HG02678 (cell line): ENCODE results near the gene DHFR.
"Not testable (repeated sequence)": the region's sequence is repeated elsewhere in the genome, so short reads cannot be mapped to it uniquely, and the experiment has no call there.

Source experiments
- ATAC-seq: cut with Tn5 transposase; IDR thresholded peaks from one replicate; pipeline ENCODE4 v1.9.1; 2021; ENCODE audit warnings: mild to moderate bottlenecking, moderate library complexity; ENCODE audit not compliant: unreplicated experiment

DHFR gene

DNA sequence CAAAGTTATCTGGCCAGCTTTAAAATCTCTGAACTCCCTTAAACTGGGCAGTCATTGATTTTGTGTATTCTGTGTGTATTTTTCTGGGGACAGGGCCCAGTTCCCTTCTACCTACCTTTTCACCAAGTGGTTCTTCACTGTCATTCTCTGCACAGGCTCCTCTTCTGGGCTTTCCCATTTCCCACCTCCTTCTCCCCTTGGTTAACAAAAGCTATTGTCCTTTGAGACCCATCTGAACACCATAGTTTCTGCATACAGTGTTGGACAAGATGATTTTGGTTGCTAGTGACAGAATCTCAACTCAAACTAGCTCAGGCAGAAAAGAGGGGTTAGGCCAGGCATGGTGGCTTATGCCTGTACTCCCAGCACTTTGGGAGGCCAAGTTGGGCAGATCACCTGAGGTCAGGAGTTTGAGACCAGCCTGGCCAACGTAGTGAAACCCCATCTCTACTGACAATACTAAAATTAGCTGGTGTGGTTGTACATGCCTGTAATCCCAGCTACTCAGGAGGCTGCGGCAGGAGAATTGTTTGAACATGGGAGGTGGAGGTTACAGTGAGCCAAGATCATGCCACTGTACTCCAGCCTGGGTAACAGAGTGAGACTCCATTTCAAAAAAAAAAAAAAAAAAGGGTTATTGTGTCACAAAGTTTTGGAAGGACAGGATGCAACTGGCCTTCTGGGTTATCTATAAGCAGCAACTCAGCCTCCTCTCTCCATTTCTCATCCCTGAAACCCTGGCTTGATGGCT, 53.7 kb downstream of the DHFR start:
- ATAC-seq = no peak

DNA sequence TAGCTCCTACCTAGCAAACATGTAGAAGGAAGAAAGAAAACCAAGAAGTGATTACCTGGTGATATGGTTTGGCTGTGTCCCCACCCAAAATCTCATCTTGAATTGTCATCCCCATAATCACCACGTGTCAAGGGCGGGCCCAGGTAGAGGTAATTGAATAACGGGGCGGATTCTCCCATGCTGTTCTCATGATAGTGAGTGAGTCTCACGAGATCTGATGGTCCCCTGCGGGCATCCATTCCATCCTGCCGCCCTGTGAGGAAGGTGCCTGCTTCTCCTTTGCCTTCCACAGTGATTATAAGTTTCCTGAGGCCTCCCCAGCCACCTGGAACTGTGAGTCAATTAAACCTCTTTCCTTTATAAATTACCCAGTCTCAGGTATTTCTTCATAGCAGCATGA, 57.3 kb downstream of the DHFR start:
- no peak for ATAC-seq

DNA sequence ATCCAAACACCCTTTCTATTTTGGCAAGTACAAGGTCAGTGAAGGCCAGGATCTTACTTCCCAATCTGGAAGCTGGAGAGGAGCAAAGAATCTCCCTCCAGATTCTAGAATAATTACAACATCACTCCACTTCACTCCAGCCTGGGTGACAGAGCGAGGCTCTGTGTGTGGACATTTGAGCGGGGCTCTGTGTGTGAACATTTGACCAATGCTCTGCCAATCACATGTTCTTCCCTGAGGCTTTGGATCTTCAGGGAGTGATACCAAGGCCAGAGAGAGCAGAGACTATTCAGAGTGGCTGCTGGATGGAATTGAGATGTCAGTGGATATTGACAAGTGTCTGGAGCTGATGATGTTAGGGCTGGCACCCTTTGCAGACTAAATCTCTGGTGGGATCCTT, 60.0 kb downstream of the DHFR start:
- no peak for ATAC-seq

DNA sequence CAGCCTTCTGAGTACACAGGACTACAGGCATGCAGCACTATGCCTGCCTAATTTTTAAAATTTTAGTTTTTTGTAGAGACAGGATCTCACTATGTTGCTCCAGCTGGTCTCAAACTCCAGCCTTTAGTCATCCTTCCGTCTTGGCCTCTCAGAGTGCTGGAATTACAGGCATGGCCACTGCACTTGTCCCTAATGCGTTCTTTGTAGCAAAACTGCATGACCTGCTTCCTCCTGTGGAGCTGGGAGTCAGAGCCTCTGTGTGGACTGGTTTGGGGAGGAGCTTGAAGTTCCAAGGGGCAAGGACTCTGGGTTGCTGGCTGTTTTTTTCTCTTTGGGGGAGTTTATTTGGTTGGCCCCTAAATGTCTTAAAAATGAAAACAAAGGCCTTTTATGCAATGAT, 62.0 kb downstream of the DHFR start:
- no peak for ATAC-seq

DNA sequence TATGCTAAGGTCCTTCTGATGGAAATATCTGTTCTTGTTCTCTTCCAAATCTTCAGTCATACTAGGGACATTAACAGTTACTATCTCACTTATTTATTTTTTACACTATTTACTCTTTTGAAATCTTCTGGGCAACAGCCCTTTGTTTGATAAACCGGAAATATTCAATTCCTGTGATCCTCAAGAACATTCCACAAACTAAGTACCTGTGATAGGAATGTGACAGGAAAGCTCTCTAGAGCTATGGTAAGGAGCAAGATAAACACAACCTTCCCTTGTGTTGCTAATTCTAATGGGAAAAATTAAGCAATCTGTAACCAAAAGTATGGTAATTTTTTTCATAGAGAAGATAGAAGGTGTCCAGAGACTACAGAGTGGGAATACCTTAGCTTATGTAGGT, 62.7 kb downstream of the DHFR start:
- no peak for ATAC-seq

DNA sequence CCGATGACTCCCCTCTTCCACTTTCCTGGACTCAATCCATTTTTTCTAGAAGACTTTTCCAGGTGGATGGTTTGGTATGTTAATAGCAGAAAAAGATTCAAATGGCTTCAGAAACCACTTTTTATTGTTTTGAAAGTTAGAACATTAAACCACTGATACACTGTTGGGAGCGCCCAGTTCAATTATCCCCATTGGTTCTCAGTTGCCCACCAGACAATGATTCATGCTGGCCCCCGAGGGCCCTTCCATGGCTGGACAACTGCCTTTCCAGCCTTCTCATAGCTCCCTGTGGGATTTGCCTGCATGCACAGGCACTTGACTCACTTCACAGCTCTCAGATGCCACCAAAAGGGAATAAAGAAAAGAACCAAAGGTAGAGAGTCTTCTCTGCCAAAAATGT, 63.4 kb downstream of the DHFR start:
- no peak for ATAC-seq

DNA sequence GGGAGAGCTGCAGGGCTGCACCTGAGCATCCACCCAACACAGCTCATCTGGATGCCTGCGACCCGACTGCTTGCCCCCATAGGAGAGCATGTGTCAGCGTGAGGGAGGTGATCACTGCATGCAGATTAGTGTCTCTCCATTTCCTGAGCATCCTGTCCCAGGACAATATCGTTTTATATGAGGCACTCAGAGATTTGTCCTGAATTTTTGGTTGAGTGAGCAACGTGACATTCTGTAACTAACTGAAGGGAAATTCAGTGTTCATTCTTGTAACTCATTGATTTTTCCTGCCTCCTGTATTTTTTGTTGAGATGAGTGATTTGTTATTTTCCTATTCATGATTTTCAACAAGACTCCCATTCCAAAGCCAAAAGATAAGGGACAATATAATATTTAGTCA, 64.0 kb downstream of the DHFR start:
- no peak for ATAC-seq

DNA sequence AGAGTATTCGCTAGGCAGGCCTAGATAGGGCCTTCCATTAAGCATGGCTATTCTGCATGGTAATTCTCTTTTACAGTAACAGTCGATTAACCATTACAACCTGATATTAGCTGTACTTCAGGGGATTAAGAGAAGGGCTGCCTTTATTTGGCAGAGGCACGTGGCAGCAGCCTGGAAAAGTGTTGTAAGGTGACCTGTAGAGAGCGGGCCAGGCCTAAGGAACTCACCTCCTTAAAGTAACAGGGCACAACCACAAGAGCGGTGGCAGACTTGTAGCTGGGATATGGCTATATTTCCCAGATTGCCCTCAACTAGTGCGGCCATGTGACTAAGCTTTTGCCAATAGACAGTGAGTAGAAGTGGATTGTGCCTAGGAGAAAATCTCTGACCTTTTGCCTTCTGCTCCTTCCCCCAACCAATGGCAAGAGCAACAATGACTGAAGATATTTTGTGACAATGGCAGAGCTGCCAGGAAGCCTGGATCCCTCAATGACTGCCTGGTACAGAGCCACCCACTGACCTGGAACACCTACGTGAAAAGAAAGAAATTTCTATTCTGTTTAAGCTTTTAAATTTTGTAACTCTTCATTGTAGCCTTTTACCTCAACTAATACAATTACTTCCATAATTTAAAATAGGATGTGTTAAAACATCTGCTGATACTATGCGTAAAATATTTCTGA, 65.8 kb downstream of the DHFR start:
- no peak for ATAC-seq

DNA sequence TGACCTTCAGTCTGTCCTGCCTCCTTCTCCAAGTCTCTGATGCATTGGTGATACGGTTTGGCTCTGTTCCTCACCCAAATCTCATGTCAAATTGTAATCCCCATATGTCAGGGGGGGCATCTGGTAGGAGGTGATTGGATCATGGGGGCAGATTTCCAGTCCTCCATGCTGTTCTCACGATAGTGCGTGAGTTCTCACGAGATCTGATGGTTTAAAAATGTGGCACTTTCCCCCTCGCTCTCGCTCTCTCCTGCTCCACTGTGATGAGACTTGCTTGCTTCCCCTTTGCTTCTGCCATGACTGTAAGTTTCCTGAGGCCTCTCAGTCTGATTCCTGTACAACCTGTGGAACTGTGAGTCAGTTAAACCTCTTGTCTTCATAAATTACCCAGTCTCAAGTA, 70.0 kb downstream of the DHFR start:
- no peak for ATAC-seq

DNA sequence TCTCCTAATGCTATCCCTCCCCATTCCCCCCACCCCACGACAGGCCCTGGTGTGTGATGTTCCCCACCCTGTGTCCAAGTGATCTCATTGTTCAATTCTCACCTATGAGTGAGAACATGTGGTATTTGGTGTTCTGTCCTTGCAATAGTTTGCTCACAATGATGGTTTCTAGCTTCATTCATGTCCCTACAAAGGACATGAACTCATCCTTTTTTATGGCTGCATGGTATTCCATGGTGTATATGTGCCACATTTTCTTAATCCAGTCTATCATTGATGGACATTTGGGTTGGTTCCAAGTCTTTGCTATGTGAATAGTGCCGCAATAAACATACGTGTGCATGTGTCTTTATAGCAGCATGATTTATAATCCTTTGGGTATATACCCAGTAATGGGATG, 74.5 kb downstream of the DHFR start:
- not testable (repeated sequence) for ATAC-seq

DNA sequence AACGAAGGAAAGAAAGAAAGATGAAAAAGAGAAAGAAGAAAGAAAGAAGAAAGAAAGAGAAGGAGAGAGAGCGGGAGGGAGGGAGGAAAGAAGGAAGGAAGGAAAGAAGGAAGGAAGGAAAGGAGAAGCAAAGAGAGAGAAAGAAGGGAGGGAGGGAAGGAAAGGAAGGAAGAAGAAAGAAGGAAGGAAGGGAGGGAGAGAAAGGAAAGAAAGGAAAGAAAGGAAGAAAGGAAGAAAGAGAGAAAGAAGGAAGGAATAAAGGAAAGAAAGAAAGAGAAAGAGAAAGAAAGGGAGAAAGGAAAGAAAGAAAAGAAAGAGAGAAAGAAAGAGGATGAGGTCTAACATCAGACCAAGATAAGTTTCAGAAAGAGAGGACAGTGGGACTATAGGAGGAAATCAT, 75.7 kb downstream of the DHFR start:
- no peak for ATAC-seq

DNA sequence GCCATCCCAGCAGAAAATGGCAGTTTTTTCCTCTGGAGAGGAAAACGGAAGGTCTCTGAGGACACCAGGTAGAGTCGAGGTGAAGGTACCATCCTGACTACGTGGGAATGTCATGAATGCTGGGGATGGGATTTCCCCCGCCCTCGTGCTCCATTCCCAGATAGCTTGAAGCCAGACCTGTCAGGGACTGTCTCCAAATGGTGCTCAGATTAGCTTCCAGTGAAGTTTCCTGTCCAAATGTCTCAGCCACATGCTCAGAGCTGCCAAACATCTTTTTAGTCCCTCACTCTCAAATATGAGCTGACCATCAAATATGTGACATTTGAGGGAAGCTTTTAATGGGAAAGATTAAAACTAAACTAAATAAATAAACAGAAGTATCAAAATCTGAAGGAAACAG, 77.1 kb downstream of the DHFR start:
- no peak for ATAC-seq

DNA sequence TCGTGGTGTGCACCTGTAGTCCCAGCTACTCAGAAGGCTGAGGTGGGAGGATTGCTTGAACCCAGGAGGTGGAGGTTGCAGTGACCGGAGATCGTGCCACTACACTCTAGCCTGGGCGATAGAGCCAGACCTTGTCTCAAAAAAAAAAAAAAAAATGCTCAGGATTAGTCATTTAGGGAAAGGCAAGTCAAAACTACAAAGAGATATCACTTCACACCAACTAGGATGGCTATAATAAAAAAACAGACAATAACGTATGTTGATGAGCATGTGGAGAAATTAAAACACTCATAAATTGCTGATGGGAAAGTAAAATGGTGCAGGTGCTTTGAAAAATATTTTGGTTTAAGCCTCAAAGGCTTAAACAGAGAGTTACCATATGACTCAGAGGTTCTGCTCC, 78.4 kb downstream of the DHFR start:
- ATAC-seq = no peak
